Type B pancreatic cell (in vitro differentiated cells): ENCODE results near the gene AFAP1. TPM values are rescaled to one million over a fixed set of nuclear protein-coding genes. Genes with fewer than 3 reads are reported as not detected.

Experiments used
- DNase-seq: peaks from one replicate; pipeline ENCODE4 v3.0.0; 2021; ENCODE audit warnings: mixed read lengths; ENCODE audit not compliant: unreplicated experiment; ENCODE audit errors: extremely low spot score
- H3K27ac Mint-ChIP-seq: 2 replicates; pipeline ENCODE4 v1.8.0; 2021; ENCODE audit warnings: mild to moderate bottlenecking, mixed read lengths
- H3K27me3 Mint-ChIP-seq: 2 replicates; pipeline ENCODE4 v1.8.0; 2021; ENCODE audit warnings: mixed read lengths
- H3K36me3 Mint-ChIP-seq: 2 replicates; pipeline ENCODE4 v1.8.0; 2021; ENCODE audit warnings: mixed read lengths
- H3K4me1 Mint-ChIP-seq: one replicate; pipeline ENCODE4 v1.8.0; 2021; ENCODE audit warnings: mixed read lengths; ENCODE audit not compliant: unreplicated experiment
- H3K4me3 Mint-ChIP-seq: 2 replicates; pipeline ENCODE4 v1.8.0; 2021; ENCODE audit warnings: mild to moderate bottlenecking, mixed read lengths
- H3K9me3 Mint-ChIP-seq: 2 replicates; pipeline ENCODE4 v1.8.0; 2021; ENCODE audit warnings: mixed read lengths
- CTCF ChIP-seq: fragments of 200-600 bp; sonication (generic); conservative IDR thresholded peaks from 2 replicates; pipeline ENCODE4 v1.5.0; 2021; ENCODE audit warnings: antibody characterized with exemption, mild to moderate bottlenecking
- total RNA-seq: library from RNA; stranded (reverse); gene quantifications from 2 replicates; pipeline ENCODE4 v1.2.1, GENCODE V29; 2021; ENCODE audit warnings: low replicate concordance

Gene AFAP1
- total RNA-seq, 1 donor from 2014 or later: 36.6 TPM

- Mint-ChIP-seq H3K36me3 (no peaks in the 10 kb centered on the region), H3K4me3 (no peak overlapping the region), H3K27ac (peak overlapping the region; percentile 28), H3K27me3 (no peaks in the 10 kb centered on the region), H3K9me3 (no peaks in the 10 kb centered on the region), H3K4me1 (peaks cover 73% of the 10 kb centered on the region)
- no peak for DNase-seq
- TF ChIP-seq CTCF: no peak
Measured at GRCh38 chr4:7906171-7906701, 33.4 kb downstream of the AFAP1 start.

GRCh38 chr4:7904952-7905915, 34.4 kb downstream of the AFAP1 start:
- DNase-seq: no peak
- no peaks in the 10 kb centered on the region for H3K9me3 Mint-ChIP-seq
- H3K27me3 Mint-ChIP-seq: no peaks in the 10 kb centered on the region
- TF ChIP-seq CTCF: no peak
- peak overlapping the region; percentile 79 for H3K27ac Mint-ChIP-seq
- no peaks in the 10 kb centered on the region for H3K36me3 Mint-ChIP-seq
- peaks cover 73% of the 10 kb centered on the region for H3K4me1 Mint-ChIP-seq
- peak overlapping the region; percentile 73 for H3K4me3 Mint-ChIP-seq

- Mint-ChIP-seq H3K4me1 (peaks cover 74% of the 10 kb centered on the region), H3K4me3 (peak overlapping the region; percentile 2), H3K36me3 (no peaks in the 10 kb centered on the region), H3K27ac (peak overlapping the region; percentile 27), H3K9me3 (no peaks in the 10 kb centered on the region), H3K27me3 (no peaks in the 10 kb centered on the region)
- no peak for TF ChIP-seq CTCF
- DNase-seq: no peak
Measured at GRCh38 chr4:7903791-7904516, 35.7 kb downstream of the AFAP1 start.

GRCh38 chr4:7902826-7903225, 36.8 kb downstream of the AFAP1 start:
- H3K36me3 Mint-ChIP-seq: no peaks in the 10 kb centered on the region
- no peak for DNase-seq
- peaks cover 74% of the 10 kb centered on the region for H3K4me1 Mint-ChIP-seq
- no peaks in the 10 kb centered on the region for H3K9me3 Mint-ChIP-seq
- H3K4me3 Mint-ChIP-seq: no peak overlapping the region
- no peak overlapping the region for H3K27ac Mint-ChIP-seq
- TF ChIP-seq CTCF: no peak
- no peaks in the 10 kb centered on the region for H3K27me3 Mint-ChIP-seq

- no peak for TF ChIP-seq CTCF
- H3K4me3 Mint-ChIP-seq: peak overlapping the region; percentile 6
- H3K36me3 Mint-ChIP-seq: peaks cover under 1% of the 10 kb centered on the region
- H3K27ac Mint-ChIP-seq: no peak overlapping the region
- H3K27me3 Mint-ChIP-seq: no peaks in the 10 kb centered on the region
- DNase-seq: no peak
- no peaks in the 10 kb centered on the region for H3K9me3 Mint-ChIP-seq
- peaks cover 73% of the 10 kb centered on the region for H3K4me1 Mint-ChIP-seq
Measured at GRCh38 chr4:7902101-7902553, 37.5 kb downstream of the AFAP1 start.
